Smooth muscle cell (in vitro differentiated cells): Measurements from ENCODE around the gene DLL4. TPM values are rescaled to one million over a fixed set of nuclear protein-coding genes. Genes with fewer than 3 reads are reported as not detected.

ENCODE experiments used
- DNase-seq: peaks from one replicate; lab custom pipeline; 2025; ENCODE audit not compliant: unreplicated experiment; lab: John Stamatoyannopoulos, UW
- H2AFZ ChIP-seq: fragments of 200-600 bp; sonication (generic); 2 replicates; pipeline ENCODE4 v1.6.0; 2016; ENCODE audit warnings: antibody characterized with exemption, low read depth, mild to moderate bottlenecking
- H3F3A ChIP-seq: fragments of 200-600 bp; sonication (generic); 2 replicates; pipeline ENCODE4 v1.6.0; 2017; ENCODE audit warnings: antibody characterized with exemption, low read depth
- H3K27ac ChIP-seq: fragments of 200-600 bp; sonication (generic); 2 replicates; pipeline ENCODE4 v1.5.1; 2016; ENCODE audit warnings: low read depth, mild to moderate bottlenecking
- H3K27me3 ChIP-seq: fragments of 200-600 bp; sonication (generic); 2 replicates; pipeline ENCODE4 v1.6.1; 2016; ENCODE audit warnings: low read depth, mild to moderate bottlenecking
- H3K36me3 ChIP-seq: fragments of 200-600 bp; sonication (generic); 2 replicates; pipeline ENCODE4 v1.5.1; 2016; ENCODE audit warnings: low read depth
- H3K4me1 ChIP-seq: fragments of 200-600 bp; sonication (generic); 2 replicates; pipeline ENCODE4 v1.5.1; 2016; ENCODE audit warnings: low read depth
- H3K4me2 ChIP-seq: fragments of 200-600 bp; sonication (generic); 2 replicates; pipeline ENCODE4 v1.6.0; 2016; ENCODE audit warnings: mild to moderate bottlenecking
- H3K4me3 ChIP-seq: fragments of 200-600 bp; sonication (generic); 2 replicates; pipeline ENCODE4 v1.5.1; 2016; ENCODE audit warnings: mild to moderate bottlenecking
- H3K79me2 ChIP-seq: fragments of 200-600 bp; sonication (generic); 2 replicates; pipeline ENCODE4 v1.6.0; 2016; ENCODE audit warnings: low read depth, mild to moderate bottlenecking
- H3K9ac ChIP-seq: fragments of 200-600 bp; sonication (generic); 2 replicates; pipeline ENCODE4 v1.6.0; 2016; ENCODE audit warnings: low read depth
- H3K9me3 ChIP-seq: fragments of 200-600 bp; sonication (generic); replicated peaks from 2 replicates; pipeline ENCODE4 v1.5.1; 2016; ENCODE audit warnings: low read depth
- H4K20me1 ChIP-seq: fragments of 200-600 bp; sonication (generic); 2 replicates; pipeline ENCODE4 v1.6.0; 2016; ENCODE audit warnings: low read depth
- WGBS: methylation state at CpG from one replicate; pipeline ENCODE4 v1.1.7; 2016; ENCODE audit warnings: low lambda C conversion rate; 5-methylcytosine and 5-hydroxymethylcytosine counted together
- polyA plus RNA-seq: library from polyadenylated mRNA; unstranded; fragments of >200 nt; fragmentation: Nextera tagmentation; extraction: Ambion mirVana; gene quantifications from 2 replicates; pipeline ENCODE4 v1.2.1, GENCODE V29; 2016
- total RNA-seq: library from RNA; depleted of rRNA; stranded (reverse); fragments of >200 nt; gene quantifications from 2 replicates; pipeline ENCODE4 v1.2.3, GENCODE V29; 2014
- TF ChIP-seq, protein P1 (sequence below): fragments of 200-600 bp; sonication (generic); IDR thresholded peaks from 2 replicates; pipeline ENCODE4 v1.5.1; 2017; ENCODE audit warnings: borderline replicate concordance, mild to moderate bottlenecking, antibody characterized with exemption; ENCODE audit not compliant: insufficient read depth, poor library complexity, severe bottlenecking

Gene DLL4
- total and polyA plus RNA-seq, 2 experiments from 2014 or later, result not detected

DNA sequence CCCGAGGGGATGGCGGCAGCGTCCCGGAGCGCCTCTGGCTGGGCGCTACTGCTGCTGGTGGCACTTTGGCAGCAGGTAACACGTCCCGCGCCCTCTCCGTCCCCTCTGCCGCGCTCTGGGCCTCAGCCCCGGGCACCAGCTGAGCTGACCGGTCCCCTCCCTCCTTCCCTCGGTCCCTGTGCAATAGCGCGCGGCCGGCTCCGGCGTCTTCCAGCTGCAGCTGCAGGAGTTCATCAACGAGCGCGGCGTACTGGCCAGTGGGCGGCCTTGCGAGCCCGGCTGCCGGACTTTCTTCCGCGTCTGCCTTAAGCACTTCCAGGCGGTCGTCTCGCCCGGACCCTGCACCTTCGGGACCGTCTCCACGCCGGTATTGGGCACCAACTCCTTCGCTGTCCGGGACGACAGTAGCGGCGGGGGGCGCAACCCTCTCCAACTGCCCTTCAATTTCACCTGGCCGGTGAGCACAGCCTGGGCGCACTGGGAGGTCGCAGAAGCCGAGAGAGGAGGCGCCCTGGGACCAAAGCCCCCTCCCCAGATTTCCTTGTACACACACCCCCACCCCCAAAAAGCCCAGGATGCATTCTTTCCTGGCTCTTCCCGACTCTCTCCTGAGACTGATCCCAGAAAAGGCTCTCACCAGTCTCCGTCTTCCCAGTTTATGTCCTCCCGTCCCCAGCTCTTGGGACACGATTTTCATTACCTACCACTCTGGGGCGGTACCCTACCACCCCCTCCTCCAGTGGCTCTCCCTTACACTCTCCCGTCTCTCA, 705 bp downstream of the DLL4 start:
- Histone ChIP-seq H3K4me3 (peak overlapping the region; percentile 52), H3K79me2 (no peaks in the 10 kb centered on the region), H3K4me2 (peak overlapping the region; percentile 90), H3K27me3 (peaks cover 95% of the 10 kb centered on the region), H3K27ac (no peak overlapping the region), H3K36me3 (no peaks in the 10 kb centered on the region), H2AFZ (peak overlapping the region; percentile 7), H3K4me1 (peaks cover 50% of the 10 kb centered on the region), H3F3A (no peaks in the 10 kb centered on the region), H3K9me3 (no peaks in the 10 kb centered on the region), H4K20me1 (peaks cover 8% of the 10 kb centered on the region), H3K9ac (no peak overlapping the region)
- peak; percentile 27 for DNase-seq
- WGBS, result 2% methylated on average over 46 of the region's 56 CpGs
- TF ChIP-seq, protein P1, sequence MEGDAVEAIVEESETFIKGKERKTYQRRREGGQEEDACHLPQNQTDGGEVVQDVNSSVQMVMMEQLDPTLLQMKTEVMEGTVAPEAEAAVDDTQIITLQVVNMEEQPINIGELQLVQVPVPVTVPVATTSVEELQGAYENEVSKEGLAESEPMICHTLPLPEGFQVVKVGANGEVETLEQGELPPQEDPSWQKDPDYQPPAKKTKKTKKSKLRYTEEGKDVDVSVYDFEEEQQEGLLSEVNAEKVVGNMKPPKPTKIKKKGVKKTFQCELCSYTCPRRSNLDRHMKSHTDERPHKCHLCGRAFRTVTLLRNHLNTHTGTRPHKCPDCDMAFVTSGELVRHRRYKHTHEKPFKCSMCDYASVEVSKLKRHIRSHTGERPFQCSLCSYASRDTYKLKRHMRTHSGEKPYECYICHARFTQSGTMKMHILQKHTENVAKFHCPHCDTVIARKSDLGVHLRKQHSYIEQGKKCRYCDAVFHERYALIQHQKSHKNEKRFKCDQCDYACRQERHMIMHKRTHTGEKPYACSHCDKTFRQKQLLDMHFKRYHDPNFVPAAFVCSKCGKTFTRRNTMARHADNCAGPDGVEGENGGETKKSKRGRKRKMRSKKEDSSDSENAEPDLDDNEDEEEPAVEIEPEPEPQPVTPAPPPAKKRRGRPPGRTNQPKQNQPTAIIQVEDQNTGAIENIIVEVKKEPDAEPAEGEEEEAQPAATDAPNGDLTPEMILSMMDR, result no peak

DNA sequence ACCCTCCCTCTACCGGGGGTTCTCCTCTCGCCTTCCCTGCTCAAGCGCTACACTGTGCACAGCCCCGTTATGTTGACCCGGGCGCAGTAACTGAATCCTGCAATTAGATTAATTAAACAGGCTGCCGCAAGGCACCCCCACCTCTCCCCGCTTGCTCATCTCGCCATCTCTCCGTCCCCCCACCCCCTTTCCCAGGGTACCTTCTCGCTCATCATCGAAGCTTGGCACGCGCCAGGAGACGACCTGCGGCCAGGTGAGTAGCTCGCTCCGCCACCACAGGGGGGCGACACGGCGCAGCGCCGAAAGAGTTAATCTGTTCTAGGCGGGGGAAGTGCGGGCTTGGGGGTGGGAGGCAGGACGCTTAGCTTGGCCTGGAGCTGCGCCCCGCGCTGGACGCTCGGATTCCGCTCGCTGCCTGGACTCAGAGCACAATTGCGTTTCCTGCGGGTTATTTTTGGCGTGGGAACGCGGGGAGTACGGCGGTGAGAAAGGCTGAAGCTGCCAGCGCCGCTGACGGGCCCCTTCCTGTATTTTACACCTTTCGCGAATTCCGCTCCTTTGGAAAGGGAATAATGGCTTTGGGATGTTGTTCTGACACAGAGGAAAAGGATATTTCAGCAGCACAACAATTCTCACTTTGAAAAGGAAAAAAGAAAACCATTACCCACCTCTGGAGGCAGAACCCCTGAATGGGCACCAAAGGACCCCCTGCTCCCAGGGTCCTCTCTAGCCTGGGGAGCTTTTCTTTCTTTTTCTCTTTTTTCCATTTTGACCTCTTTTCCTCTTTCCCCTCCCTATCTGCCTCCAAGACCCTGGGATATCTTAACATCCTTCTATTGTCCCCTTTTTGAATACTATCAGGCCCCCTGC, 1.5 kb downstream of the DLL4 start:
- Histone ChIP-seq H4K20me1 (peaks cover 8% of the 10 kb centered on the region), H3K9me3 (no peaks in the 10 kb centered on the region), H3F3A (no peaks in the 10 kb centered on the region), H3K79me2 (no peaks in the 10 kb centered on the region), H3K36me3 (no peaks in the 10 kb centered on the region), H2AFZ (no peak overlapping the region), H3K27me3 (peaks cover 87% of the 10 kb centered on the region), H3K27ac (no peak overlapping the region), H3K4me2 (peak overlapping the region; percentile 90), H3K9ac (no peak overlapping the region), H3K4me3 (peak overlapping the region; percentile 52), H3K4me1 (peaks cover 47% of the 10 kb centered on the region)
- no peak for DNase-seq
- TF ChIP-seq, protein P1, result peak; percentile 52
- WGBS, result 5% methylated on average over 46 of the region's 46 CpGs

DNA sequence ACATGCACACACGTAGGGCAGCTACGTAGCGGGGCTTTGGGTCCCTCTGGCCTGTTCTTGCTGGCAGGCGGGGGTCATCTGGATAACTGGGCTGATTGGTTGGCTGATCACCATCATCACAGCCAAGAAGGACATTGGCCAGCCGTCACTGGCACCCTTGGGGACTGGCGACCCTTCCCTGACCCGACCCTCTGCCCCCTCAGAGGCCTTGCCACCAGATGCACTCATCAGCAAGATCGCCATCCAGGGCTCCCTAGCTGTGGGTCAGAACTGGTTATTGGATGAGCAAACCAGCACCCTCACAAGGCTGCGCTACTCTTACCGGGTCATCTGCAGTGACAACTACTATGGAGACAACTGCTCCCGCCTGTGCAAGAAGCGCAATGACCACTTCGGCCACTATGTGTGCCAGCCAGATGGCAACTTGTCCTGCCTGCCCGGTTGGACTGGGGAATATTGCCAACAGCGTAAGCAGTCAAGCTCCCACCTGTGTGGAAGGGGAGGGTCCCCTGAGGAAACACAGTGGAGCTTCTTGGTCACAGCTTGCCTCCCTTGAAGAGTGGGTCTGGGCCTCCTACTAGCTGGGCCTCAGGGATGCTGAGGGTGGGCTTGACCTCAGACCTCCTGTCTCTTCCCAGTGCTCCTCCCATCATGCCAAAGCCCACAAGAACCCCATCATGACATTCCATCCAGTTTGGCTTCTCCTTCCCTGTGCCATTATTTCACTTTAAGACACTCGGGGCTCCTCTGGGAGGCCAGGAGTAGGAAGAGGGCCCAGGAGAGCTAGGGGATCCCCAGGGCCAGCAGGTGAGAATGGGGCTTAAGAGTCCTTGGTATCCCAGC, 2.4 kb downstream of the DLL4 start:
- H3K27me3 ChIP-seq, result peaks cover 79% of the 10 kb centered on the region
- no peaks in the 10 kb centered on the region for H3K36me3 ChIP-seq
- H4K20me1 ChIP-seq, result peaks cover 8% of the 10 kb centered on the region
- no peak overlapping the region for H3K4me2 ChIP-seq
- H2AFZ ChIP-seq, result no peak overlapping the region
- no peak overlapping the region for H3K9ac ChIP-seq
- peak overlapping the region; percentile 52 for H3K4me3 ChIP-seq
- H3K9me3 ChIP-seq, result no peaks in the 10 kb centered on the region
- WGBS, result 85% methylated on average over 16 of the region's 16 CpGs
- no peak overlapping the region for H3K27ac ChIP-seq
- DNase-seq, result no peak
- H3F3A ChIP-seq, result no peaks in the 10 kb centered on the region
- H3K79me2 ChIP-seq, result no peaks in the 10 kb centered on the region
- TF ChIP-seq, protein P1, result no peak
- H3K4me1 ChIP-seq, result peaks cover 38% of the 10 kb centered on the region
